Neuronal stem cell (in vitro differentiated cells): Measurements from ENCODE around the gene PLEKHA6.

Source experiments
- DNase-seq: peaks from one replicate; pipeline ENCODE4 v3.0.0-alpha.2; 2013; ENCODE audit warnings: low spot score
- H2AFZ ChIP-seq: one replicate; pipeline ENCODE4 v1.6.1; 2013; ENCODE audit warnings: mild to moderate bottlenecking, low read length, inconsistent platforms
- H2AK5ac ChIP-seq: 2 replicates; pipeline ENCODE4 v1.6.1; 2013; ENCODE audit warnings: low read depth, mild to moderate bottlenecking, inconsistent platforms, low read length, moderate library complexity, mixed read lengths
- H2BK120ac ChIP-seq: 2 replicates; pipeline ENCODE4 v1.6.1; 2013; ENCODE audit warnings: low read depth, mild to moderate bottlenecking, inconsistent platforms, low read length, moderate library complexity, mixed read lengths
- H2BK12ac ChIP-seq: one replicate; pipeline ENCODE4 v1.6.1; 2013; ENCODE audit warnings: low read length, inconsistent platforms
- H2BK15ac ChIP-seq: 2 replicates; pipeline ENCODE4 v1.6.1; 2013; ENCODE audit warnings: mild to moderate bottlenecking, low read length, inconsistent platforms, mixed read lengths
- H2BK5ac ChIP-seq: one replicate; pipeline ENCODE4 v1.6.1; 2013; ENCODE audit warnings: inconsistent platforms, mild to moderate bottlenecking, low read length, moderate library complexity
- H3K14ac ChIP-seq: one replicate; pipeline ENCODE4 v1.6.1; 2013; ENCODE audit warnings: low read length, inconsistent platforms
- H3K18ac ChIP-seq: 2 replicates; pipeline ENCODE4 v1.6.1; 2013; ENCODE audit warnings: low read length, inconsistent platforms
- H3K23ac ChIP-seq: 2 replicates; pipeline ENCODE4 v1.6.1; 2013; ENCODE audit warnings: low read depth, mild to moderate bottlenecking, mixed read lengths, low read length, inconsistent platforms; ENCODE audit not compliant: poor library complexity
- H3K27ac ChIP-seq: replicated peaks from 3 replicates; pipeline ENCODE4 v1.5.1; 2013; ENCODE audit warnings: low read length, inconsistent platforms
- H3K27me3 ChIP-seq, 3 experiments: 2 replicates each; pipeline ENCODE4 v1.6.1; 2013; ENCODE audit warnings: low read length in 3 of 3, mild to moderate bottlenecking in 2 of 3, inconsistent platforms in 1 of 3, low read depth in 1 of 3, mixed read lengths in 1 of 3, moderate library complexity in 1 of 3; ENCODE audit not compliant: control insufficient read depth in 3 of 3, insufficient read depth in 3 of 3
- H3K36me3 ChIP-seq, 2 donors: replicated peaks in 1 of 2; 2 replicates each; pipeline ENCODE4 v1.6.1; 2013; ENCODE audit warnings: low read length in 2 of 2; ENCODE audit not compliant: control insufficient read depth in 2 of 2, insufficient read depth in 2 of 2
- H3K4ac ChIP-seq: 2 replicates; pipeline ENCODE4 v1.6.1; 2013; ENCODE audit warnings: inconsistent platforms, mild to moderate bottlenecking, low read length, moderate library complexity
- H3K4me1 ChIP-seq, 2 donors: 1 replicate in 1 of 2; 2 replicates in 1 of 2; pipeline ENCODE4 v1.6.1; 2013; ENCODE audit warnings: low read length in 2 of 2, low read depth in 1 of 2; ENCODE audit not compliant: control insufficient read depth in 2 of 2, insufficient read depth in 1 of 2
- H3K4me2 ChIP-seq: one replicate; pipeline ENCODE4 v1.6.1; 2013; ENCODE audit warnings: mild to moderate bottlenecking, low read length, inconsistent platforms; ENCODE audit not compliant: insufficient read depth, poor library complexity, severe bottlenecking
- H3K4me3 ChIP-seq, 2 donors: 2 replicates each; pipeline ENCODE4 v1.5.1; 2013; ENCODE audit warnings: low read length in 2 of 2, mild to moderate bottlenecking in 2 of 2, inconsistent platforms in 1 of 2, moderate library complexity in 1 of 2
- H3K79me1 ChIP-seq: one replicate; pipeline ENCODE4 v1.6.1; 2013; ENCODE audit warnings: low read depth, mild to moderate bottlenecking, inconsistent platforms, low read length, moderate library complexity
- H3K9ac ChIP-seq: one replicate; pipeline ENCODE4 v1.6.1; 2013; ENCODE audit warnings: mild to moderate bottlenecking, low read depth, low read length, inconsistent platforms; ENCODE audit not compliant: poor library complexity
- H3K9me3 ChIP-seq, 2 donors: replicated peaks in 1 of 2; 2 replicates each; pipeline versions ENCODE3 to v1.6.1; 2013; ENCODE audit warnings: low read length in 2 of 2, mild to moderate bottlenecking in 2 of 2, inconsistent platforms in 1 of 2, low read depth in 1 of 2, mixed read lengths in 1 of 2, moderate library complexity in 1 of 2; ENCODE audit not compliant: control insufficient read depth in 2 of 2, insufficient read depth in 1 of 2
- H4K8ac ChIP-seq: one replicate; pipeline ENCODE4 v1.6.1; 2013; ENCODE audit warnings: low read depth, mild to moderate bottlenecking, inconsistent platforms, low read length, moderate library complexity
- H4K91ac ChIP-seq: one replicate; pipeline ENCODE4 v1.6.1; 2013; ENCODE audit warnings: low read length, low read depth, mild to moderate bottlenecking, inconsistent platforms; ENCODE audit not compliant: poor library complexity
- WGBS, 2 donors: extraction: QIAGEN DNeasy Blood & Tissue Kit; methylation state at CpG; one replicate each; pipeline ENCODE4 v1.1.7; 2013; ENCODE audit warnings: missing lambda C conversion rate in 2 of 2, mixed read lengths in 1 of 2; ENCODE audit not compliant: insufficient read length in 2 of 2, insufficient replicate concordance in 1 of 2; ENCODE audit errors: extremely low coverage in 2 of 2; 5-methylcytosine and 5-hydroxymethylcytosine counted together

PLEKHA6 gene

DNA sequence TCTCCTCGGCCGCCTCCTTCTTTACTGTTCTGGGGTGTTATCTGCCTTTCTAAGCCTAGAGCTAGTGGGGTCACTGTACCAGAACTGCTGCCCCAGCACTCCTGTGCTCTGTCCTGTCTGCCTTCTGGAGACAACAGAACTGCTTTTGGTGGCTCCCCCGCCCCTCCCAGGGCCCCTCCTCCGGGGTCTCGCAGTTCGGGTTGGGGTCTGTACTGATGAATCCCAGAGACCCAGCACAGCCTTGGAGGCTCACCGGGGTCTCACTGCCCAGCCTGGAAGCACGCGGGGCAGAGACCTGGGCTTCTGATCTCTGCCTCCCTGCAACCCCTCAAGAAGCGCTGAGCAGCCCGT lies 3.2 kb upstream of the PLEKHA6 start:
- Histone ChIP-seq H2BK15ac (no peak overlapping the region), H3K18ac (peak overlapping the region; percentile 58), H3K36me3 (no peaks in the 10 kb centered on the region), H3K4ac (no peak overlapping the region), H3K23ac (peak overlapping the region; percentile 21), H2AFZ (peak overlapping the region; percentile 94), H2BK12ac (no peak overlapping the region), H3K9ac (no peak overlapping the region), H3K14ac (no peak overlapping the region), H2BK120ac (no peak overlapping the region), H3K27me3 (peaks cover 0 to 35% (median 18%) of the 10 kb centered on the region in 3 experiments), H3K27ac (no peak overlapping the region), H3K4me1 (peaks cover 21 to 22% of the 10 kb centered on the region in 2 donors), H2BK5ac (peak overlapping the region; percentile 33), H3K4me2 (peak overlapping the region; percentile 53), H4K8ac (no peak overlapping the region), H2AK5ac (peak overlapping the region; percentile 23), H3K4me3 (no peak overlapping the region), H3K79me1 (no peaks in the 10 kb centered on the region), H3K9me3 (no peaks in the 10 kb centered on the region), H4K91ac (no peak overlapping the region)
- WGBS, 2 donors, result no CpG with 5 or more reads among the region's 11 CpGs
- DNase-seq, result no peak

DNA sequence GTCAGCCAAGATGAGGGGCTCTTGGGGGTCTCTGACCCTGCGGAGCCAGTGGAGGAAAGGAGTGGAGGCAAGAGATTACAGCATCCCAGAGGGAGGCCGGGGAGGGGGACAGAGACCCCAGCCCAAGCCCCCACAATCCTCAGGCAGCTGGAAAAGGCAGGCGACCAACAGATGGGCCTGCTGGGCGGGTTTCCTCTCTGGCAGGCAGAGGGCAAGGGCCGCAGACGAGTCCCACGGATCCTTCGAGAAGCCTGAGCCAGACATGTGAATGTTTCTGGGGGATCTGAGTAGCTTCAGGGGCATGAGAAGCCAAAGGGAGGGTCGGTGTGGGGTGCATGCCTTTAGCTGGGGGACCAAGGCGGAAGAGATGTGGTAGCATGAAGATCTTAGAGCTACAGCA lies 2.1 kb upstream of the PLEKHA6 start:
- Histone ChIP-seq H3K79me1 (no peaks in the 10 kb centered on the region), H3K9me3 (no peaks in the 10 kb centered on the region), H3K4me3 (no peak overlapping the region), H3K4me2 (no peak overlapping the region), H4K91ac (no peak overlapping the region), H2AFZ (no peak overlapping the region), H3K36me3 (no peaks in the 10 kb centered on the region), H3K14ac (no peak overlapping the region), H2BK15ac (peak overlapping the region; percentile 43), H3K4ac (no peak overlapping the region), H3K27me3 (peaks cover 0 to 23% (median 18%) of the 10 kb centered on the region in 3 experiments), H2BK120ac (no peak overlapping the region), H4K8ac (no peak overlapping the region), H3K27ac (no peak overlapping the region), H3K18ac (no peak overlapping the region), H2BK5ac (no peak overlapping the region), H2BK12ac (no peak overlapping the region), H3K9ac (peak overlapping the region; percentile 5), H3K4me1 (peaks cover 23 to 29% of the 10 kb centered on the region in 2 donors), H3K23ac (no peak overlapping the region), H2AK5ac (peak overlapping the region; percentile 74)
- WGBS, 2 donors, result no CpG with 5 or more reads among the region's 10 CpGs
- no peak for DNase-seq

DNA sequence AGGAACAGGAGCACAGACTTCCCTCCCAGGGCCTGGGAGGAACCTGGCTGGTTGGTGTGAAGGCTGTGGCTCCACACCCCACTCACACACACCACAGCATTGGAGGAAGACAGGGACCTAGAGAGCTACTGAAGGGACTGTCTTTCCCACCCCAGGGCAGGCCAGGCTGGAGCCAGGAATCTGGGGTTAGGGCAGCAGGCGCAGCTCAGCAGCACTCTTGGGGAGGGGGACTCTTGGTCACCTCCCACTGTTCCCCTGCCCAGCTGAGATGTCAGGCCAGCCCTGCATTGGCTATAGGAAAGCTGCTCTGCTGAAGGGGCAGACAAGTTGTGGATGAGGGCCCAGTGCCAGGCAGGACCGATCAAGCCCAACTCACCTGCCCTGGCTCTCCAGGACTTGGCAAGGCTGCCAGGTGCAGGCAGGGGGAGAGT lies 1.6 kb upstream of the PLEKHA6 start:
- Histone ChIP-seq H2BK120ac (no peak overlapping the region), H2BK15ac (peak overlapping the region; percentile 43), H3K36me3 (no peaks in the 10 kb centered on the region), H3K18ac (no peak overlapping the region), H3K9ac (no peak overlapping the region), H3K4ac (no peak overlapping the region), H3K23ac (peak overlapping the region; percentile 10), H3K4me2 (no peak overlapping the region), H2BK5ac (no peak overlapping the region), H4K91ac (no peak overlapping the region), H3K4me1 (peaks cover 23 to 29% of the 10 kb centered on the region in 2 donors), H3K27ac (no peak overlapping the region), H3K14ac (no peak overlapping the region), H2BK12ac (peak overlapping the region; percentile 51), H3K27me3 (peaks cover 0 to 20% (median 18%) of the 10 kb centered on the region in 3 experiments), H3K79me1 (no peaks in the 10 kb centered on the region), H4K8ac (no peak overlapping the region), H3K4me3 (no peak overlapping the region), H3K9me3 (no peaks in the 10 kb centered on the region), H2AFZ (no peak overlapping the region), H2AK5ac (peak overlapping the region; percentile 74)
- no peak for DNase-seq
- WGBS, 2 donors, result no CpG with 5 or more reads among the region's 2 CpGs

DNA sequence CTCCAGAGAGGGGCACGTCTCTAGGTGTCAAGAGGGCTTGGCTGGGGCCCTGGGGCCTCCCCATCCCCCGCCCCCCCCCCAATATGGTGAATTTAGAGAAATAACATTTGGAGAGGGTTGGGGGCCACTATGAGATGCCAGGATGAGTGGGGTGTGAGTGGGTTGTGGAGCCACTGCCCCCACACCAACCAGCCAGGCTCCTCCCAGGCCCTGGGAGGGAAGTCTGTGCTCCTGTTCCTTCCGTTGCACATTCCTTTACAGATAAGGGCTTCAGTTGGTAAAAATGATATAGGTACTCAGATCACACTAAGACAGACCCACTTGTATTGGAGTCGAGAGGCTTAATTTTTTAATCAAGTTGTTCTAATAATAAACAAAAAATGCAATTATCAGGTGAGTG lies 585 bp upstream of the PLEKHA6 start:
- no peak for DNase-seq
- Histone ChIP-seq H3K4me2 (no peak overlapping the region), H3K9ac (no peak overlapping the region), H3K27me3 (peaks cover 0 to 18% (median 11%) of the 10 kb centered on the region in 3 experiments), H2AK5ac (no peak overlapping the region), H3K27ac (no peak overlapping the region), H4K8ac (no peak overlapping the region), H3K79me1 (no peaks in the 10 kb centered on the region), H3K4me3 (no peak overlapping the region), H2BK12ac (no peak overlapping the region), H2BK5ac (no peak overlapping the region), H2BK120ac (no peak overlapping the region), H2AFZ (peak overlapping the region; percentile 79), H3K36me3 (no peaks in the 10 kb centered on the region), H3K4me1 (peaks cover 23 to 29% of the 10 kb centered on the region in 2 donors), H3K18ac (no peak overlapping the region), H2BK15ac (no peak overlapping the region), H3K4ac (no peak overlapping the region), H3K23ac (no peak overlapping the region), H4K91ac (no peak overlapping the region), H3K14ac (no peak overlapping the region), H3K9me3 (no peaks in the 10 kb centered on the region)
- WGBS, 2 donors, result no CpG with 5 or more reads among the region's 4 CpGs
